Inflammatory macrophage (primary cell): ENCODE data around the gene TBXT.
"Not testable (repeated sequence)": the region's sequence is repeated elsewhere in the genome, so short reads cannot be mapped to it uniquely, and the experiment has no call there.

Experiments
- DNase-seq, 2 donors: peaks; one replicate each; pipeline ENCODE4 v3.0.0-alpha.2; 2020 to 2022
- total RNA-seq, 18 experiments: gene quantifications; one replicate each; lab custom pipeline; 2026; ENCODE audit warnings: mixed read lengths in 6 of 18, inconsistent platforms in 2 of 18; lab: John Stamatoyannopoulos, UW

Gene TBXT, protein sequence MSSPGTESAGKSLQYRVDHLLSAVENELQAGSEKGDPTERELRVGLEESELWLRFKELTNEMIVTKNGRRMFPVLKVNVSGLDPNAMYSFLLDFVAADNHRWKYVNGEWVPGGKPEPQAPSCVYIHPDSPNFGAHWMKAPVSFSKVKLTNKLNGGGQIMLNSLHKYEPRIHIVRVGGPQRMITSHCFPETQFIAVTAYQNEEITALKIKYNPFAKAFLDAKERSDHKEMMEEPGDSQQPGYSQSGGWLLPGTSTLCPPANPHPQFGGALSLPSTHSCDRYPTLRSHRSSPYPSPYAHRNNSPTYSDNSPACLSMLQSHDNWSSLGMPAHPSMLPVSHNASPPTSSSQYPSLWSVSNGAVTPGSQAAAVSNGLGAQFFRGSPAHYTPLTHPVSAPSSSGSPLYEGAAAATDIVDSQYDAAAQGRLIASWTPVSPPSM
- total RNA-seq, result 0 to 0.07 (median 0) reads per million in 18 experiments

DNA sequence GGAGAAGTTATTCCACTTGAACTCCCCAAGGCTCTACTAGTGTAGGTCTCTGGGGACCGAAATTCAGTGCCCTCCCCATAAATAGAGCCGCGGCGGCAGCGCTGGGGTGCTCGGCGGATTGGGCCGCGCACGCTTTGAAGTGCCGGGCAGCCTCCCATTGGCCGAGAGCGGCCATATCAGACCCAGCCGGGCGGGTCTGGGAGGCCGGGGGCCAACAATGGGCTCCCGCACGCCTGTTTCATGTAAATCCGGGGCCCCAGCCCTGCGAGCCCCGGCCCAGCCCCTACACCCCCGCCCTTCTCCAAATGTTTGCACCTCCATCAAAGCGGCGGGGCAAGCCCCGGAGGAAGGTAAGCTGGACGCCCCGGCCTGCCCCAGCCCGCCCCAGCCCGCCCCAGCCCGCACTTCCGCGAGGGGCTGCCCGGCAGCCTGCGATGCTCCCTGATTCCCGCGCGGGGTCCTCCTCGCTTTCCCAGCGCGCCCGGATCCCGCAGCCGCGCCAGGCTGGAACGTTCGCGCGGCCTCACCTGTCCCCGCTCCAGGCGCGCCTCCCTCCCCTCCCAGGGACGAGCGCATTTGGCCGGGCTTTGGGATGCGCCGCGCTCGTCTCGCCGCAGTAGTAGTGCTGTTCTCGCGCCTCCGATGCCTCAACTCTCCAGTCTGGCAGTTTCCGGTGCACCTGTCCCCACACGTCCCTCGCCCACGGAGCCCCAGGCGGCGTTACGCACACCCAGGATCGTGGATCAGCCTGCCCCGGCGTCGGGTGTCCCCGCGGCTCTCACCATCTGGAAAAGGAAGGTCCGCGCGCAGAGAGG, at the start of gene TBXT:
Gene TBXT (minus strand): TSS at position 51 of the 815 bp plus-strand sequence. CDS start 260 bp downstream, outside the sequence.
- DNase-seq, result no peak

DNA sequence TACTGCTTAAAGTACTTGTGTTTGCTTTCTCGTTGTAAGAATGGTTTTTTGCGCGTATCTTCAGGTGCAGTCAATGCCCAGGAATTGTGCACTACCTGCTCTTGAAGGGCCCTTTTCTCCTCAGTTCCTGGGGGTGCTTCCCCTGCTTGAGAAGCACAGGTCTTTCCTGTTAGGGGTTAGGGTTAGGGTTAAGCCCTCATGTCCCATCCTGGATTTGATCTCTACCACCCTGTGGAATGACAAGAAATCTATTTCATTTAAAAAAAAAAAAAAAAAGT, 39.6 kb upstream of the TBXT start:
- DNase-seq, result no peak

DNA sequence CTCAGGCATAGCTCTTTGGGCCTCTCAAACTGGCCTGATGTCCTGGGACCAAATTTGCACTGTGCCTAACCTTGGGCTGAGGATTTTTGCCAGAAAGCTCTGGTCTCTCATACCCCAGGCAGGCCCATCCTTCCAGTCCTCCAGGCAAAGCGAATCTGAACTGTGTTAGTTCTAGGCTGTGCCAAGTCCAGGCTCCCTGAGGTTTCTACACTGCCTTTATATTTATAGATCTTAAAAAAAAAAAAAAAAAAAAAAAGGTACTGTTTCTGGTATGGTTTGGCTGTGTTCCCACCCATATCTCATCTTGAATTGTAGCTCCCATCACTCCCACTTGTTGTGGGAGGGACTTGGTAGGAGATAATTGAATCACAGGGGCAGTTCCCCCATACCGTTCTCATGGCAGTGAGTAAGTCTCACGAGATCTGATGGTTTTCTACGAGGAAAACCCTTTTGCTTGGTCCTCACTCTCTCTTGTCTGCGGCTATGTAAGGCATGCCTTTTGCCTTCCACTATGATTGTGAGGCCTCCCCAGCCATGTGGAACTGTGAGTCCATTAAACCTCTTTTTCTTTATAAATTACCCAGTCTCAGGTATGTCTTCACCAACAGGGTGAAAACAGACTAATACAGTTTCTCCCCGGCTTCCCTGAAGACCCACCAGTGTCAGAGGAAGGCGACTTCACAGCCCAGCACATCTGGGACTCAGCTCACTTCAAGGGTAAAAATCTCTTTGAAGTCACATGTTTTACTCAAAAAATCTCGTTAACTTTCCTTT, 39.0 kb upstream of the TBXT start:
- DNase-seq, result peak in 1 of 2 donors; percentile 40

DNA sequence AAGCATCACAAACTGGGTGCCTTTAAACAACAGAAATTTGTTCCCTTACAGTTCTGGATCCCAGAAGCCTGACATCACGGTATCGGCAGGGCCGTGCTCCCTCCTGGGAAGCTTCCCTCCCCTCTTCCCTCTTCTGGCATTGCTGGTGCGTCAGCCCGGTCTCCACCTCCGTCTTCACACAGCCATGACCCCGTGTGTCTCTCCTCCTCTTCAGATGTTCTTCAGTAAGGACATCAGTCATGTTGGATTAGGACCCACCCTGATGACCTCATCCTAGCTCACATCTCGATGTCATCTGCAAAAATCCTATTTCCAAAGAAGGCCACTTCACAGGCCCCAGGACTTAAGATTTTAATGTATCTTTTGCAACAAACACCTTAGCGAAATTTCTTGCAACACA, 38.4 kb upstream of the TBXT start:
- no peak for DNase-seq

DNA sequence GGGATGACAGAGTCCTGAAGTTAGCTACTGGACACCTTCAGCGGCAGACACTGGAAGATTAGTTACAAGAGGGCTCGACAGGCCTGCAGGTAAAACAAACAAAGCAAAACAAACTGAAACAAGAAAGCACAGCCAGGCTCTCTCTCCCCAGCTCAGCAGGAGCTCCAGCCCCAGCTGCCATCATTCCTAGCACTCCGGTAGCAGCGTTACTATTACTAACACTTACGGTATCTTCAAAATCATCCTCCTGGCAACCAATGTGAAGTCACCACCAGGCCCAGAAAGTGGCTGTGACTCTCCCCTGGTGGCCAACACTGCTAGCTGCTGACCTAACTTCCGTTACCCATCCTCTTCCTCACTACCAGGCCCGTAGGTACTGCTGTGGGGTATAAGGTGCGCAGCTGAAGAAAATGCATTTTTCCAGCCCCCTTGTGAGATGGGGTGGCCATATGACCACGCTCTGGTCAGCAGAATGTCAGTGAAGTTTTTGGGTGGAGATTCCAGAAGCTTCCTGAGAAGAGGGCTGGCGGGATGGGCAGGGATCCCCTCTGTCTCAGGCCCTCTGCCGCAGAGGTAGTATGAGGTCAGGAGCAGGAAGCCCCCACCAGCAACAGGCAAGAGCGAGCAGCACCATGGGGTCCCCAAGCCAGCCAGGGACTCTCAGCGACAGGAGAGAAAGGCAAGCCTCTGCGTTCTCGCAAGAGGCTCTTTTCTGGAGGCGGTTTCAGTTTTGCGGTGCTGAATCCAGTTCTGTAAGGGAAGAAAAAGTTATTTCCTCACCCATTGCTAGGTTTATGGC, 37.4 kb upstream of the TBXT start:
- no peak for DNase-seq

DNA sequence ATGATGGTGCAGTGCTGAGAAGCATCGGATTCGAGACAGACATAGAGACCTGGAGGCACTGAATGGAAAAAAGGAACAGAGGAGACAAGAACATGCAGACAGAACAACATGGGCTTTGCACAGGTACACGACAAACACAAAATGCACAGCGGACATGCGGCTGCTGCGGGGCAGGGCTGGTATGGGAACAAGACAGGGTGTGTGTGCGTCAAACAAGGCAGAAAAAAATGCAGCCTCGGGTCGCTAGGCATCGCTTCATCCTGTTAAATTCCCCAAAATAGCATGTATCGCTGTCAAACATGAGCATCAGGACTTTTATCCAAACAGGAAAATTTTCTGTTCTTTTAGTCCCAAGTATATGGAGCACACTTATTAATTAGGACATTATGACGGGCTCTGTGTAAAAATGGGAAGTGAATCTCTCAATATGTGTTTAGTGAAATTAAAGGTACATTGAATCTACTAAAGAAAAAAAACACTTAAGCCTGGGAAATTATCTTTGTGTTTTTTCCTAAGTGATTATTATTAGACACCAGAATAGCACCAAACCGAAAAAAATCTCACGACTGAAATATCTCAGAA, 36.1 kb upstream of the TBXT start:
- no peak for DNase-seq

DNA sequence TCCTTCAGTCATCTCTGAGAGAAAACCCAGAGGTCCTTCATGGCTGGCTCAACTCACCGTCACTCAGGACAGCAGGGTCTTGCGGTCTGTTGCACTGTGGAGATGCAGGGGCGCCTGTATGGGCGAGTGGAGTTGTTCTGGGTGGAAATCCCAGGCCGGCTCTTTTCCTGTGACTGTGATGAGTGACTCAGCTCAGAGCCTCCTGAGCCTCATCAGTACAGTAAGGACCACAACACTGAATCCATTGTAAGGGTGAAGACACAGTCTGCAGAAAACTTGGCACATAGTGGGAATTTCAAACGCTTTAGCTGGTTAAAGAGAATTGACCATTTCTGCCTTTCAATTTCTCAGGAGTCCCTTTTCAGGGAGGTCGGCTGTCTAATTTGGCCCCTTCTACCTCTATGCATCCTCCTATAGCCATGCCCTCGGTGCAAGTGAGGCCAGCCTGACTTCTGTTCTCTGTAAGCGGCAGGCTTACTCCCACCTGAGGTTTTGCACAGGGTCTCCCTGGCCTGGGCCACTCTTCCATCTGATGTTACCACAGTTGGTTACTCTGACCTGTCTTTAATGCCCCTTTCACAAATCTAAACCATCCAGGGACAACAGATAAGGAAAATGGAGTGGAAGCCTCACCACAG, 35.5 kb upstream of the TBXT start:
- no peak for DNase-seq

DNA sequence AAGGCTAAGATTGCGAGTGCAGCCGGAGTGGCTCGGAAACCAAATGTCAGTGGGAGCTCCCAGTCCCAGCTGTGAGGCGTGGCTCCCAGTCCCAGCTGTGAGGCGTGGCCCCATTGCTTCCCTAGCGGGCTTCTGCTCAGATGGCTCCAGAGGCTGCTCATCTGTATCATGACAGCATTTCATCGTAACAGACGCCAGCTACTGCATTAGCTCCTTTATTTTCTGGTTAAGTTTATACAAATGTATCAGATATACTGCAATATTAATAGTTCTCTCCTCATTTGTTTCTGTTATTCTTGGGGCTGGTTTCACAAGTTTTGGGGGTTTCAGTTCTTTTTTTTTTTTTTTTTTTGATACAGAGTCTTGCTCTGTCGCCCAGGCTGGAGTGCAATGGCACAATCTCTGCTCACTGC, 34.7 kb upstream of the TBXT start:
- peak; percentile 32 to 45 for DNase-seq

DNA sequence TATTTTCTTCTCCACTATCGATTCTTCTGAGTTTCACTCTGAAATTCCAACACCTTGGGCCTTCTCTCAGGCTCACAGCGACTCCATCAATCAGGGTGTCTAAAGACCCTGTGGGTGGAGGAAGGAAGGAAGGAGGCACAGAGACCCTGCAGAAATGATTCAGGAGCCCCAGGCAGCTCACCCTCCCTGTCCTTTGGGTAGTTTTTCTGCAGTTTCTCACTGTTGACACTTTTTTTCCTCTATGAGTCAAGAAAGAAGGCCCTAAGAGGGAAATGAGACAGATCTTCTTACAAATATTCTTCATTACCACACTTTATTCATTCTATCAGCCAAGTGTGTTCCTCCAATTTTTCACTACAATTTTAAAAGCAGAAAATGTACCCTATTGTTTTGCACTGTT, 34.2 kb upstream of the TBXT start:
- DNase-seq, result no peak

DNA sequence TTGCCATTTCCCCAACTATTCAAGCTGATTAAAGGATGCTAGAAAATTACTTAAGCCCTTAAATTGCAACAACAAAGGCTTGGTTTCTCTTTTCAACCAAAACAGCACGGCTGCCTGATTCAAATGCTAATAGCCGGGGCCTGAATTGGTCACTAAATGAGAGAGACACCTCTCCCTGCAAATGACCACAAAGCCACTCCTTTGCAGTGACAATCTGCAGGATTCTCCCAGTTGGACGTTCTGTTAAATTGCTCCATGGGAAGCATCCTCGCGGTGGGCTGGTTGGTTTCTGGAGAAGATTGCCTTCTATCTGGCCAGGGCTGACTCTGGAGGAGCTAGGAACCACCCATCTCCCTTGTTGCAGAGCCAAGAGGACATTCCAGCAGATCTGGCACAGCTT, 29.7 kb upstream of the TBXT start:
- no peak for DNase-seq

DNA sequence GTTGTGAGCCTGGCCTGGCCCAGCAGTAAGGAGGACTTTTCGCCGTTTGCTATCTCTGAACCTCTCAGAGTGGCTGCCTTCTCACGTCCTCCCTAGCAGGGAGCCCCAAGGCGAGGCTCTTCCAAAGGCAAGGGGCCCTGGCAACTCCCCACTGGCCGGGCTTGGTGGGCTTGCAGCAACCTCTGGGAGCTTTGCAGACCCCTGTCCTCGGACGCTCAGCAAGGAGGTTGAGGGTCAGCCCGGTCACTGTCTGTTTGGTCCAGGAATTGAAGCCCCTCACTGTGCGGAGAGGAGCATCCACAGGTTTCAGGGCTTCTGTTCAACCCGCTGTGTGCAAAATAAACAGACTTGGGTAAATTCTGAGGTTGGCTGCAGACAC, 28.2 kb upstream of the TBXT start:
- DNase-seq, result no peak

DNA sequence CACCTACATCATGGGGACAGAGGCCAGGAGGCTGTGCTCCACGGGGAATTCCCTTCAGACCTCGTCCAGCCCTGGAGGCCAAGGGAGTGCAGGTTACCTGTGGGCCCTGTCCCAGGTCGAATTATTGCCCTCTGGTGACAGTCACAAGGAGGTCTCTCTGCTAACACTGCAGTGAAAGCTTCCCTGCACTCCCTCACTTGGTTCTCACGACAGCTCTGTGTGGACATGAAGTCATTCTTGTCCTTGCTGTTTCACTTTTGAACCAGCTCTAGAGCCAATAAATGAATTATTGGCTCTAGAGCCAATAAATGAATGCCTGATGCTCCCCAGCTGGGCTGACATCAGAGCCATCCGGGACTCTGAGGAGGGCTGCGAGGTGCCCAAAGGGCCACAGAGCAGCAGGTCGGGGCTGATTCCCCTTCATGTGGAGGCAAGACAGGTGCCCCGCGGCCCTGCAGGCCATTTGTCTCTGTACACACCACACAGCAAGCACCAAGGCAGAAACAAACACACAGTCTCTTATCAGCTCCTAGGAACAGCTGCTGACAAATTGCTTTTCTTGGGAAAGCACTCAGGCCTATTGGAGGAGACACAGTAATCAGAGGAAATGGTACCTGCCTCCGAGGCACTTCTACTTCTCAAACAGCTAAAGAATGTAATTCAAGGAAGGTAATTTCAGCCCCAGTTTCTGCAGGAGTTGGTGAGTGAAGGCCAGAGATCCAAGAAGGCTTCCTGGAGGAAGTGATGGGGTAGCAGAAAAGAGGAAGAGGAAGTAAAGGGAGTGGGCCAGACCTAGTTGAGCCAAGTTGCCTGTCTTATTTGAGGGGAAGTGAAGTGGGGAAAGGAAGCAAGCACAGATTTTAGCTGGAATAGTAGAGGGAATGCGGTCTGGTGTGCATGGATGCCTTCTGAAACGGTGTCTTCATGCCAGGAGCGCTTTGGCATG, 27.5 kb upstream of the TBXT start:
- DNase-seq, result peak; percentile 66 to 75

DNA sequence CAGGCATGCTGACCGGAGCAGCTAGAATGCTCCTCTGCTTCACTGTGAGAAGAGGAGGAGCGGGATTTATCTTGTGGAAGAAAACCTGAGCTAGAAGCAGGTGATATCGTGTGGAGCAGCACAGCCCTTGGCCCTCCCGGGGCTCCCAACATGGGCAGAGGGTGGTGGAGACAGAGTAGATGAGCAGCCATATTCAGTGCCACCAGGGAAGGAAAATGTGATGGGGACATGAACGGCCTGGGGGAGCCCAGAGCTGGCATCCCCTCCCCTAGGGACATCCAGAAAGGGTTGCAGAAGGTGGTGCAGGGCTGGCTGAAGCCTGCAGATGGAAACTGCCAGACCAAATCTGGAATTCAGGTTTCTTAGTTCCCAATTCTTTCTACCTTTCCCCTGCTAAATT, 24.9 kb upstream of the TBXT start:
- DNase-seq, result no peak

DNA sequence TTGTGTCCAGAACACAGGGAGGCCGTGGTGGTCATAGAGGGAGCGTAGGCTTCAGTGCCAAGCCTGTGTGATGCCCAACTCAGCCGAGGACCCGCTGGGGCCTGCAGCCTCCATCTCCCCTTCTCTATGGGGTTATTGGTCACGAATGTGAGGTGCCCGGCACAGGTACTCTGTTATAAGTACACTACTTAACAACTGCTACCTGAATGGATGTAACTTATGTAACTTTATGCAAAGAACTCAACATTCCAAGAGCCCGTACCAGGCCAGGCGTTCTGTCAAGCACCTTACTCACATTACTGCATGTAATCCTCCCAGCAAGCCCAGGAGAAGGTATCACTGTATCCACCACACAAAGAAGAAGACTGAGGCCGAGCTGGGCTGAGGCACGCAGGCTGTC, 24.5 kb upstream of the TBXT start:
- DNase-seq, result no peak

DNA sequence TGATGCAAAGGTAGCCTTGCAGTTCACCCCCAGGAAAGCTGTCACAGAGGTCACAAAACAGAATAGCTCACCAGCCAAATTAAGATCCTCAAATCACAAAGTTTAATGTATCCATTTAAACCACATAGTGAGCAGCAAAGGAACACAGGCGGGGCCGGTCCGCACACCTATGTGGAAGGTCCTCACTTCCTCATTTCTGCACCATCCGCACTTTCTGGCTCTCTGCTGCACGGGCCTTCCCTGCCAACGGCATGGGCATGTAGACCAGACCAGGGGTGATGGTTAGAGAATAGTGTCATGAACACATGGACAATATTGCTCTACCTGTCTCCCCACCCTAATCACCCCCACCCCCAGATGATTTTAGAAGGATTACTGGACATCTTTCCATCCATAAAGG, 12.1 kb upstream of the TBXT start:
- no peak for DNase-seq

DNA sequence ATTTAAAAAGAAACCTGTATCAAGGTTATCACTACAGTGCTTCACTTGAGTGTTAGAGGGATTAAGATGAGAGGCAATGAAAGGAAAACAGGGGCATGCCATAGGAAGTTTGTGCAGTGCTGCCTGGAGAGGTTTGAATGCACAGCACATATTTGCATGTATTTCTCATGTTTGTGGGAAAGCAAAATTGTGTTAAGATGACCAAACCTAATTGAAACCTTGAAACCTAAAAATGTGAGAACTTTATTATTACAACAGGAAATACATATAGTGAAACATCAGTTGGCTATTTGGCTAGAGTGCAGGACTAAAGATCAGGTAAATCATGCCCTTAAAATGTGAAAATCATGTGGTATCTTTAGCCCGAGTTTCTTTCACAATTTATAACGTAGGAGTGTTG, 8.5 kb upstream of the TBXT start:
- no peak for DNase-seq

DNA sequence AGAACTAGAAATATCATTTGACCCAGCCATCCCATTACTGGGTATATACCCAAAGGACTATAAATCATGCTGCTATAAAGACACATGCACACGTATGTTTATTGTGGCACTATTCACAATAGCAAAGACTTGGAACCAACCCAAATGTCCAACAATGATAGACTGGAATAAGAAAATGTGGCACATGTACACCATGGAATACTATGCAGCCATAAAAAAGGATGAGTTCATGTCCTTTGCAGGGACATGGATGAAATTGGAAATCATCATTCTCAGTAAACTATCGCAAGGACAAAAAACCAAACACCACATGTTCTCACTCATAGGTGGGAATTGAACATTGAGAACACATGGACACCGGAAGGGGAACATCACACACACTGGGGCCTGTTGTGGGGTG, 7.4 kb upstream of the TBXT start:
- DNase-seq, result not testable (repeated sequence)

DNA sequence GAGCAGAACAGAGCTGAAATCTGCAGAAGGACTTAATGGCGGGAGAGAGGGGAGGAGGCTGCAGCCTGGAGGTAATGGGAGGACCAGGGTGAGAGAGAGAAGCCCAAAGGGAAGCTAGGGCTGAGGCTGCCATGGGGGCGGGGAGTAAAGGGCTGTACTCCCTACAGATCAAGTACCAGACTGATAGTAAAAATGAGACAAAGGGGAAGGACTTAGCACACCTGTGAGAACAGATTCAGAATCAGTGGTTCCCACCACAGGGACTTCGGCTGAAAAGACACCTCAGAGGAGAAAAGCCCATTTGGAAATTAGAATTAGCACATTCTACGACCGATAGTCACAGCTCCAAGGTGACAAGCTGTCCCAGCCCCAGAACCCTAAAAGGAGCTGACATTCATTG, 6.4 kb upstream of the TBXT start:
- no peak for DNase-seq

DNA sequence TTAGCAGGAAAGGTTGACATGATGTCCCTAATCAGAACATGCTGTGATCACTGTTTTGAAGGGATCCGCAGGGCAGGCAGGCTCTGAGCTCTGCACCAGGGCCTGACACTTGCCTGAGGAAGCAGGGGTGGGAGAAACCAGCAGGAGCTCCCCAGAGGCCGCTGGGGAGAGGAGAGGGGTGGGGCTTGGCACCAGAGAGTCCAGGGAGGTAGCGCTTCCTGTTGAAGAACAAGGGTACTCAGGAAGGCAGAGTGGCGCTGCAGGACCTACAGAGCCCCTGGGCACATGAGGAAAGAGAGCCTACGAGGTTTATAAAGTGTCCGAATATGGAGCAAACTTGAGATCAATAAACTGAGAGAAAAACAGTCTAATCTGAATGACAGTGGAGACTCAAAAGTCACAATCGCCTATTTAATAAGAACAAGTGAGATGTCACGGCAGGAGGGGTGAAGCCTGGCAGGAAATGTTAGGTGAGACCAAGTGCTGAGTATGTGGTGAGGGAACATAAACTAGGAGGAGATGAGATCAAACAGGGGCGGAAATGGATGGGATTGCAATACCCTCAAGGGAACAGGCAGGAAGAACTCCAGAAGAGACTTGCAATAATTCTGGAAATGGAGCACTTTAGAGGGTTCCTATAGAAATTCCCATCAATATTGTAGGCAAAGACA, 5.8 kb upstream of the TBXT start:
- no peak for DNase-seq

DNA sequence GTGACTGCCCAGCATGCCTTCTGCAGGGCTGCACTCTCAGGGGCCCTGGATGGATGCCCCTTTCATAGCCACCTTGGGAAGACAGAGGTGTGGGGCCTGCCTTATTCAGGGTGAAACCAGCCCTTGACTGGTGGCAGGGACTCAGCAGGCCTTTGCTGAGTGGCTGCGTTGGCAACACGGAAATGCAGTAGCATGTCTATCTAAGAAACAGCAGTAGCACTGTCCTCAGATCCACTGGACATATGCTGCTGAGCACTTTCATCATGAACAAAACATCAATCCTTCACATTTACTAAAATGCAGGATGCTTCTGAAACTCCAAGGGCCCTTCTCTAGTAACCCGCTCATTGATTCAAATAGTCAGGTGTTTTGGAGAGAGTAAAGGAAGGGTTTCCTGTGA, 4.9 kb upstream of the TBXT start:
- DNase-seq, result no peak
